Type B pancreatic cell (in vitro differentiated cells): ENCODE data around the gene ANO8. TPM values are rescaled to one million over a fixed set of nuclear protein-coding genes. Genes with fewer than 3 reads are reported as not detected.
"Not testable (repeated sequence)": the region's sequence is repeated elsewhere in the genome, so short reads cannot be mapped to it uniquely, and the experiment has no call there.

Experiments
- DNase-seq: peaks from one replicate; pipeline ENCODE4 v3.0.0; 2021; ENCODE audit warnings: mixed read lengths; ENCODE audit not compliant: unreplicated experiment; ENCODE audit errors: extremely low spot score
- H3K27ac Mint-ChIP-seq: 2 replicates; pipeline ENCODE4 v1.8.0; 2021; ENCODE audit warnings: mild to moderate bottlenecking, mixed read lengths
- H3K27me3 Mint-ChIP-seq: 2 replicates; pipeline ENCODE4 v1.8.0; 2021; ENCODE audit warnings: mixed read lengths
- H3K36me3 Mint-ChIP-seq: 2 replicates; pipeline ENCODE4 v1.8.0; 2021; ENCODE audit warnings: mixed read lengths
- H3K4me1 Mint-ChIP-seq: one replicate; pipeline ENCODE4 v1.8.0; 2021; ENCODE audit warnings: mixed read lengths; ENCODE audit not compliant: unreplicated experiment
- H3K4me3 Mint-ChIP-seq: 2 replicates; pipeline ENCODE4 v1.8.0; 2021; ENCODE audit warnings: mild to moderate bottlenecking, mixed read lengths
- H3K9me3 Mint-ChIP-seq: 2 replicates; pipeline ENCODE4 v1.8.0; 2021; ENCODE audit warnings: mixed read lengths
- total RNA-seq: library from RNA; stranded (reverse); gene quantifications from 2 replicates; pipeline ENCODE4 v1.2.1, GENCODE V29; 2021; ENCODE audit warnings: low replicate concordance
- TF ChIP-seq, protein P1 (sequence below): fragments of 200-600 bp; sonication (generic); conservative IDR thresholded peaks from 2 replicates; pipeline ENCODE4 v1.5.0; 2021; ENCODE audit warnings: antibody characterized with exemption, mild to moderate bottlenecking

The ANO8 gene
- total RNA-seq, 1 donor from 2014 or later: 38.4 TPM

DNA sequence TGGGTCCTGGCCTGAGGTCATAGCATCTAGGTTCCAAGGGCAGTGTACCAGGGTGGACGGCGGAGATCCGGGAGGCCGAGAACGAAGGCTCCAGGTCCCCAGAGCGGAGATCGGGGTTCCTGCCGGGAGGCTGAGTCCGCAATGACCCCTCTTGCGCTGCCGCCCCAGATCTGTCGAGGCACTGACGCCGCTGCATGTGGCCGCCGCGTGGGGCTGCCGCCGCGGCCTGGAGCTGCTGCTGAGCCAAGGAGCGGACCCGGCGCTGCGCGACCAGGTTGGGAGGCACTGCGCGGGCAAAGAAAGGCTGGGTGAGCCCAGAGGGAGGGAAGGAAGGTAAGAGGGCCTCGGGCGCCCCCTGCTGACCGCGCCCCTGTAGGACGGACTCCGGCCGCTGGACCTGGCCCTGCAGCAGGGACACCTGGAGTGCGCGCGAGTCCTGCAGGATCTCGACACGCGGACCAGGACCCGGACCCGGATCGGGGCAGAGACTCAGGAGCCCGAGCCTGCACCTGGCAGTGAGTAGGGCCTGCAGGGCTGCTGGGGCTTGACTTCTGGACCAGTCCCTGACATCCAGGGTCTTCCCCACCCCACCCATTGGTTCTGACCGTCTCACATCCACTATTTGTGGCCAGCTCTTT is 52.0 kb downstream of the ANO8 start:
- H3K9me3 Mint-ChIP-seq: no peaks in the 10 kb centered on the region
- H3K27ac Mint-ChIP-seq: no peak overlapping the region
- no peaks in the 10 kb centered on the region for H3K36me3 Mint-ChIP-seq
- peak overlapping the region; percentile 82 for H3K4me3 Mint-ChIP-seq
- TF ChIP-seq, protein P1, sequence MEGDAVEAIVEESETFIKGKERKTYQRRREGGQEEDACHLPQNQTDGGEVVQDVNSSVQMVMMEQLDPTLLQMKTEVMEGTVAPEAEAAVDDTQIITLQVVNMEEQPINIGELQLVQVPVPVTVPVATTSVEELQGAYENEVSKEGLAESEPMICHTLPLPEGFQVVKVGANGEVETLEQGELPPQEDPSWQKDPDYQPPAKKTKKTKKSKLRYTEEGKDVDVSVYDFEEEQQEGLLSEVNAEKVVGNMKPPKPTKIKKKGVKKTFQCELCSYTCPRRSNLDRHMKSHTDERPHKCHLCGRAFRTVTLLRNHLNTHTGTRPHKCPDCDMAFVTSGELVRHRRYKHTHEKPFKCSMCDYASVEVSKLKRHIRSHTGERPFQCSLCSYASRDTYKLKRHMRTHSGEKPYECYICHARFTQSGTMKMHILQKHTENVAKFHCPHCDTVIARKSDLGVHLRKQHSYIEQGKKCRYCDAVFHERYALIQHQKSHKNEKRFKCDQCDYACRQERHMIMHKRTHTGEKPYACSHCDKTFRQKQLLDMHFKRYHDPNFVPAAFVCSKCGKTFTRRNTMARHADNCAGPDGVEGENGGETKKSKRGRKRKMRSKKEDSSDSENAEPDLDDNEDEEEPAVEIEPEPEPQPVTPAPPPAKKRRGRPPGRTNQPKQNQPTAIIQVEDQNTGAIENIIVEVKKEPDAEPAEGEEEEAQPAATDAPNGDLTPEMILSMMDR: peak; percentile 97
- peaks cover 3% of the 10 kb centered on the region for H3K27me3 Mint-ChIP-seq
- DNase-seq: peak; percentile 92
- no peaks in the 10 kb centered on the region for H3K4me1 Mint-ChIP-seq

- Mint-ChIP-seq H3K36me3 (peaks cover 5% of the 10 kb centered on the region), H3K27me3 (peaks cover 3% of the 10 kb centered on the region), H3K27ac (no peak within 1 kb of the TSS), H3K9me3 (no peaks in the 10 kb centered on the region), H3K4me1 (no peaks in the 10 kb centered on the region), H3K4me3 (peak within 1 kb of the TSS; percentile 82)
- no peak for DNase-seq
- TF ChIP-seq, protein P1: no peak
Observed at GRCh38 chr19:17281391-17282304, 53.0 kb downstream of the ANO8 start, which contains the start of gene ANKLE1. Gene ANKLE1, plus strand, starts transcription at chr19:17281901. Its CDS starts 20 bp downstream, at chr19:17281921.

DNA sequence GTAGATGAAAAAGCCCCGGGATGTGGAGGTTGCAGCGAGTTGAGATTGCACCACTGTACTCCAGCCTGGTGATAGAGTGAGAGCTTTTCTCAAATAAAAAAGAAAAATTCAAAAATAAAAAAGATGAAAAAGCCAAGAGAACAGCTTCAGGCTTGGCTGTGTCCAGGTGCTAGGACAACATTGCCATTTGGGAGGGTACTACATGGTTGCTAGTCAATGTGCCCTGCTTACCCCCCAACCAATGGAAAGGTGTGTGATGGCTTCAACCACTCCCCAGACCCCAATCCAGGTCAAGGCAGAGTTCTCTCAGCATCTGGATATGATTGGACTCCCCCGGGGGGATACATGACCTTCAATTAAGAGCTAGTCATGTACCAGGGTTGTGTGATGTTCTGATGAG is 55.2 kb downstream of the ANO8 start:
- Mint-ChIP-seq H3K9me3 (no peaks in the 10 kb centered on the region), H3K4me1 (no peaks in the 10 kb centered on the region), H3K4me3 (no peak overlapping the region), H3K36me3 (peaks cover 11% of the 10 kb centered on the region), H3K27ac (no peak overlapping the region), H3K27me3 (peaks cover 3% of the 10 kb centered on the region)
- DNase-seq: no peak
- TF ChIP-seq, protein P1: no peak

DNA sequence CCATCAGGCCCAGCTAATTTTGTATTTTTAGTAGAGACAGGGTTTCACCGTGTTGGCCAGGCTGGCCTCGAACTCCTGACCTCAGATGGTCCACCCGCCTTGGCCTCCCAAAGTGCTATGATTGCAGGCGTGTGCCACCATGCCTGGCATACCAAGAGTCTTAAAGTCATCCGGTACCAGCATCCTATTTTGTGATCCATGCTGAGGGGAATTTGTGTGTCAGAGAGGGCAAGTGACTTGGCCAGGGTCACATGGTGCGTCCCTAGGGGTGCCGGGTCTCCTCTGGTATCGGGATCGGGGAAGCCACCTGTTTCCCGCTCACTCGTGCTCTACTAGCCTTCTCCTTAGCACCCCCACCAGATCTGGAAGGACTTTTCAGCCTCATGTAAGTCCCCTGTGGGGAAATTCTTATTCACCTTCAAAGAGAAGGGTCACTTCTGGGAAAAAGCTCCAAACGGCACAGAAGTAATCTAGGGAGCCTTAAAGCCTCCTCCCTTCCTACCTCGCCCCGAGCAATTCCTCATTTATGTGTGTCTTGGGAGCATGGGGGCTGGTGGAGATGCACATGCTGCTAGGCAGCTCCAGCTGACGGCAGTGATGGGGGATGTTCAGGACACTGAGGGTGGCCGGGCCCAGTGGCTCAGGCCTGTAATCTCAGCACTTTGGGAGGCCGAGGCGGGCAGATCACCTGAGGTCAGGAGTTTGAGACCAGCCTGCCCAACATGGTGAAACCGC is 59.0 kb downstream of the ANO8 start:
- H3K27ac Mint-ChIP-seq: no peak overlapping the region
- TF ChIP-seq, protein P1: no peak
- no peaks in the 10 kb centered on the region for H3K9me3 Mint-ChIP-seq

DNA sequence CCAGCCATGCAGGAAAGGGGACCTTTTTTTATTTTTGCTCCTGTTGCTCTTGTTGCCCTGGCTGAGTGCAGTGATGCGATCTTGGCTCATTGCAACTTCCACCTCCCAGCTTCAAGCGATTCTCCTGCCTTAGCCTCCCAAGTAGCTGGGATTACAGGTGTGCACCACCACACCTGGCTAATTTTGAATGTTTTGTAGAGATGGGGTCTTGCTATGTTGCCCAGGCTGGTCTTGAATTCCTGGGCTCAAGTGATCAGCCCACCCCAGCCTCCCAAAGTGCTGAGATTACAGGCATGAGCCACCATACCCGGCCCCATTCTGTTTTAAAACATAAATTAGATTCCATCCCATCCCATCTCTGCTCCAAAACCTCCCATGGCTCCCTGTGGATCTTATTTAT is 59.8 kb downstream of the ANO8 start:
- not testable (repeated sequence) for H3K27me3 Mint-ChIP-seq, H3K27ac Mint-ChIP-seq, DNase-seq, H3K4me3 Mint-ChIP-seq, H3K9me3 Mint-ChIP-seq, H3K4me1 Mint-ChIP-seq
- peaks cover 11% of the 10 kb centered on the region for H3K36me3 Mint-ChIP-seq

More for the DNA sequence above, 59.0 kb downstream of the ANO8 start:
- no peaks in the 10 kb centered on the region for H3K27me3 Mint-ChIP-seq
- H3K36me3 Mint-ChIP-seq: peaks cover 11% of the 10 kb centered on the region
- H3K4me1 Mint-ChIP-seq: no peaks in the 10 kb centered on the region
- DNase-seq: no peak
- no peak overlapping the region for H3K4me3 Mint-ChIP-seq

Other genes with a start within 250 kb of the ANO8 start
- 18.7 and 22.3 TPM in 2 replicates for gene USE1, start 119.5 kb downstream of the ANO8 start, total RNA-seq
- gene OCEL1, start 108.6 kb downstream of the ANO8 start, total RNA-seq: 19.2 and 23.8 TPM in 2 replicates
- gene NR2F6, start 88.9 kb downstream of the ANO8 start, total RNA-seq: 70.9 and 94.2 TPM in 2 replicates
- gene USHBP1, start 70.1 kb downstream of the ANO8 start, total RNA-seq: 0.29 TPM in 1 of 2 replicates, not detected in the other
- gene BABAM1, start 67.4 kb downstream of the ANO8 start, total RNA-seq: 84.6 and 93.3 TPM in 2 replicates
- 1.3 and 5.9 TPM in 2 replicates for gene ANKLE1, start 53.0 kb downstream of the ANO8 start, total RNA-seq
- 11.6 and 14.3 TPM in 2 replicates for gene ABHD8, start 31.4 kb downstream of the ANO8 start, total RNA-seq
- gene MRPL34, start 29.0 kb downstream of the ANO8 start, total RNA-seq: 79.2 and 111 TPM in 2 replicates
- gene DDA1, start 25.3 kb downstream of the ANO8 start, total RNA-seq: 38.7 and 46.0 TPM in 2 replicates
- gene GTPBP3, start 2.7 kb upstream of the ANO8 start, total RNA-seq: 40.0 and 48.4 TPM in 2 replicates
- 0.72 TPM in 1 of 2 replicates, not detected in the other for gene PLVAP, start 42.5 kb upstream of the ANO8 start, total RNA-seq
- gene CCDC194, start 59.3 kb upstream of the ANO8 start, total RNA-seq: not detected in 2 replicates
- gene BST2, start 70.8 kb upstream of the ANO8 start, total RNA-seq: 2.5 and 3.8 TPM in 2 replicates
- 32.0 and 37.7 TPM in 2 replicates for gene MVB12A, start 85.2 kb upstream of the ANO8 start, total RNA-seq
- 0.74 and 0.87 TPM in 2 replicates for gene TMEM221, start 113.8 kb upstream of the ANO8 start, total RNA-seq
- gene NXNL1, start 126.1 kb upstream of the ANO8 start, total RNA-seq: not detected in 2 replicates
- 12.1 and 15.5 TPM in 2 replicates for gene SLC27A1, start 135.7 kb upstream of the ANO8 start, total RNA-seq
- 94.9 and 103 TPM in 2 replicates for gene PGLS, start 176.8 kb upstream of the ANO8 start, total RNA-seq
- 69.7 and 73.7 TPM in 2 replicates for gene COLGALT1, start 220.8 kb upstream of the ANO8 start, total RNA-seq